AG04450 (cell line): ENCODE measurements around the gene RET. TPM values are rescaled to one million over a fixed set of nuclear protein-coding genes. Genes with fewer than 3 reads are reported as not detected.

Experiments used
- CTCF ChIA-PET: fragments of 300-600, 350-600 bp; formaldehyde crosslinking; extraction: SDS; loops from one replicate; lab custom pipeline; 2022; ENCODE audit warnings: antibody characterized with exemption, inconsistent platforms; lab: Charles Lee
- POLR2A ChIA-PET: fragments of 350-600 bp; formaldehyde crosslinking; extraction: SDS; loops from one replicate; lab custom pipeline; 2021; ENCODE audit warnings: antibody characterized with exemption, inconsistent platforms; lab: Yijun Ruan, JAX
- DNase-seq: peaks from one replicate; pipeline ENCODE4 v3.0.0-alpha.2; 2011; ENCODE audit warnings: low read depth, low spot score
- H3K27ac ChIP-seq: one replicate; pipeline ENCODE4 v1.5.1; 2012; ENCODE audit warnings: low read depth, low read length, control low read depth
- H3K27me3 ChIP-seq: one replicate; pipeline ENCODE4 v1.6.0; 2012; ENCODE audit warnings: low read length; ENCODE audit not compliant: control insufficient read depth, insufficient read depth
- H3K4me3 ChIP-seq: 2 replicates; pipeline ENCODE4 v1.5.1; 2011; ENCODE audit warnings: mild to moderate bottlenecking, low read depth, low read length, control low read depth
- H3K9me3 ChIP-seq: 2 replicates; pipeline ENCODE4 v1.5.1; 2012; ENCODE audit warnings: low read length; ENCODE audit not compliant: control insufficient read depth, insufficient read depth
- polyA plus RNA-seq: library from polyadenylated mRNA; depleted of rRNA; stranded (reverse); fragments of >200 nt; gene quantifications from 2 replicates; pipeline ENCODE4 v1.2.3, GENCODE V29; 2011
- TF ChIP-seq, protein P1 (sequence below): IDR thresholded peaks from 2 replicates; pipeline ENCODE4 v1.5.1; 2011; ENCODE audit warnings: low read depth, low read length, control low read depth, inconsistent platforms

Gene RET
- polyA plus RNA-seq, 1 experiment = 0.06 TPM

DNA sequence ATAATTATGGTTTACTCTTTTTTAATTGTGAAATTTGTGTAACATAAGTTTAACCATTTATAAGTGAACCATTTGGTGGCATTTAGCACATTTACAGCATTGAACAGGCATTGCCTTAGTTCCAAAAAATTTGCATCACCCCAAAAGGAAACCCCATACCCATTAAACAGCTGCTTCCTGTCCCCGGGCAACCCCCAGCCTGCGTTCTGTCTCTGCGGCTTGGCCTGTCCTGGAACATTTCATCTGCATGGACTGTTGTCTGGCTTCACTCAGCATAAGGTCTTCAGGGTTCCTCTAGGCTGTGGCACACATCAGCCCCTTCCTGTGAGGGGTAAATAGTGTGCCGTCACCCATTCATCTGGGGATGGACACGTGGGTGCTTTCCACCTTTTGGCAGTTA is 6.9 kb downstream of the RET start:
- Histone ChIP-seq H3K27me3 (peaks cover 14% of the 10 kb centered on the region), H3K4me3 (no peak overlapping the region), H3K9me3 (no peaks in the 10 kb centered on the region; the same call in 1 of the 2 replicates), H3K27ac (no peak overlapping the region)
- TF ChIP-seq, protein P1, sequence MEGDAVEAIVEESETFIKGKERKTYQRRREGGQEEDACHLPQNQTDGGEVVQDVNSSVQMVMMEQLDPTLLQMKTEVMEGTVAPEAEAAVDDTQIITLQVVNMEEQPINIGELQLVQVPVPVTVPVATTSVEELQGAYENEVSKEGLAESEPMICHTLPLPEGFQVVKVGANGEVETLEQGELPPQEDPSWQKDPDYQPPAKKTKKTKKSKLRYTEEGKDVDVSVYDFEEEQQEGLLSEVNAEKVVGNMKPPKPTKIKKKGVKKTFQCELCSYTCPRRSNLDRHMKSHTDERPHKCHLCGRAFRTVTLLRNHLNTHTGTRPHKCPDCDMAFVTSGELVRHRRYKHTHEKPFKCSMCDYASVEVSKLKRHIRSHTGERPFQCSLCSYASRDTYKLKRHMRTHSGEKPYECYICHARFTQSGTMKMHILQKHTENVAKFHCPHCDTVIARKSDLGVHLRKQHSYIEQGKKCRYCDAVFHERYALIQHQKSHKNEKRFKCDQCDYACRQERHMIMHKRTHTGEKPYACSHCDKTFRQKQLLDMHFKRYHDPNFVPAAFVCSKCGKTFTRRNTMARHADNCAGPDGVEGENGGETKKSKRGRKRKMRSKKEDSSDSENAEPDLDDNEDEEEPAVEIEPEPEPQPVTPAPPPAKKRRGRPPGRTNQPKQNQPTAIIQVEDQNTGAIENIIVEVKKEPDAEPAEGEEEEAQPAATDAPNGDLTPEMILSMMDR = no peak
- no peak for DNase-seq
- CTCF ChIA-PET = no interaction called here
- POLR2A ChIA-PET = no interaction called here

DNA sequence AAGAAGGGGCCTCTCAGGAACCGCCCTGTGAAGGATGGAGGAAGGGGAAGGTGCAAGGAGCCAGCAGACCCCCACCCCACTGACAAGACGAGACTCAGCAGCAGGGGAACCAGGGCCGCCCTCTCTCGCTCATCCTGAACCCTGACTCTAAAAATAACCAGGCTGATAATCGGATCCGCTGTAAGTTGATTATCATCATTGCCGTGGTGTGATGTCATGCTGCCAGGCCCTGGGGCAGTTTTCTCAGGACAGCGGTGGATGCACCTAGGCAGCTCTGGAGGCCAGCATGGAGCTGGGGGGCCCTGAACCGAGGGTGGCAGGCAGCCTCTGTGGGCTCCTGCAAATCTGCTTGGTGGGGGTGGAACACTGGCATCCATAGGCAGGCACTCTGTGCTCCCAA is 7.9 kb downstream of the RET start:
- POLR2A ChIA-PET = no interaction called here
- H3K27ac ChIP-seq = no peak overlapping the region
- no peaks in the 10 kb centered on the region; the same call in 1 of the 2 replicates for H3K9me3 ChIP-seq
- H3K27me3 ChIP-seq = peaks cover 8% of the 10 kb centered on the region
- CTCF ChIA-PET = no interaction called here
- no peak for DNase-seq
- H3K4me3 ChIP-seq = no peak overlapping the region
- TF ChIP-seq, protein P1 = no peak

DNA sequence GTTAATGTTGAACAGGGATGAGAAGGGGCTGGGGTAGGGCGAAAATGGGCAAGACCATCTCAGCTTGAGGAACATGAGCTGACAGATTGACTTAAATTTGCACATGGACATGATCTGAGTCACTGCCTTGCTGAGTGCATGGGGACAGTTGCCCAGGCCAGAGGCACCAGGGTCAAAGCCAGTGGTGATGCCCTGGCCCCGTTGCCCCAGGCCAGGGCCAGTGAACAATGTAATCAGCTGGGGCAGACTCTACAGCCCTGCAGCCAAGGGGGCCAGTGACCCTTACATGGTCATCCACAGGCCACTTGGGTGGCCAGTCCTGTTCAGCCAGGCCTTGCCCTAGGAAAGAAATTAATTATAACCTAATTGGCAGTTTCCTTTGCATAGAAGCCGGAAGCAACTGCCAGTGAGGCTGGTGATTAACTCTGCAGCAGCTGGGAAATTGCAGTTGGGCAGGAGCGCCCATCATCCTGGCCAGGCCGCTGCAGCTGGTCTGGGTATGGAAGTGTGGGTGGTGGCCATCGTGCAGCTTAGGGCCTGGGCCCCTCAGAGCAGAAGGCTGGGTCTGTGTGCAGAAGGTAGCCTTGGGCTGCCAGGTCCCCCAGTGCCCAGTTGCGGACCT is 9.6 kb downstream of the RET start:
- no peak overlapping the region for H3K27ac ChIP-seq
- TF ChIP-seq, protein P1 = no peak
- no peak for DNase-seq
- H3K27me3 ChIP-seq = peaks cover 8% of the 10 kb centered on the region
- ChIA-PET CTCF (no interaction called here), POLR2A (no interaction called here)
- H3K9me3 ChIP-seq = no peaks in the 10 kb centered on the region; the same call in 1 of the 2 replicates
- H3K4me3 ChIP-seq = no peak overlapping the region

DNA sequence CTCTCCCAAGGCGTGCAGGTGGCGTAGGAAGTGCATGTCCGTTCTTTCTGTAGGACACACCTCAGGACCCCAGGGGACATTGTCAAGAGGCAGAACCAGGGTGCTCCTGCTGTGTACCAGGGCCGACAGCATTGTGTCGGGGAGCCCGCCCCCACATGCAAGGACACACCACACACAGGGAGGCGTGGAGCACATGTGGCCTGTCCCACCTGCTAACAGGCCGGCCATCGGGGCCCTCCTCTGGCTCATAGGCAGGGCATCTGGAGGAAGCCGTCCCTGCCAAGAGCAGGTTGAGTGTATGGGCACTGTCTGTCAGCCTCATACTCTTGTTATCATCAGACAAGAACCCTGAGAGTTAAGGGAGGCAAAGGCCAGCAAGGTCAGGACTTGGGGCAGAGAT is 12.7 kb downstream of the RET start:
- peaks cover 9% of the 10 kb centered on the region for H3K27me3 ChIP-seq
- H3K4me3 ChIP-seq = no peak overlapping the region
- no peak for DNase-seq
- ChIA-PET CTCF (no interaction called here), POLR2A (no interaction called here)
- TF ChIP-seq, protein P1 = no peak
- no peaks in the 10 kb centered on the region for H3K9me3 ChIP-seq
- H3K27ac ChIP-seq = no peak overlapping the region

DNA sequence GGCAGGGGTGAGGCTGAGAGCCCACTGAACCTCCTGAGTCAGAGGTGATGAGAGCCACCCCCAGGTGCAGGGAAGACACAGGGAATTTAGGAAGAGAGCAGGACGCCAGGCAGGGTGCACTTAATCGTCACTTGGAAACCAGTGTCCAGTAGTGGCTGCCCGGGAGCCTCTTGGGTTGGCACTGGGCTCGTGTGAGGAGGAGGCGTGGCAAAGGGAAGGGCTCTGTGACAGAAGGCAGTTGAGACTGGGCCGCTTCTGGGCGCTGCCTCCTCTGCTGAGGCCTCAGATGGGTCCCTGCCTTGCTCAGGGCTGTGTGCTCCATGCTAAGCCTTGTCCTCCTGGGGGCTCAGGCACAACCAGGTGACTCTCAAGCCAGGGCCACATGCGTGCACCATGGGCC is 13.3 kb downstream of the RET start:
- TF ChIP-seq, protein P1 = no peak
- H3K27me3 ChIP-seq = peaks cover 12% of the 10 kb centered on the region
- H3K9me3 ChIP-seq = no peaks in the 10 kb centered on the region
- no peak overlapping the region for H3K27ac ChIP-seq
- no peak overlapping the region for H3K4me3 ChIP-seq
- ChIA-PET CTCF (no interaction called here), POLR2A (no interaction called here)
- DNase-seq = no peak
